Stimulated activated CD8-positive, alpha-beta memory T cell treated with anti-CD3 and anti-CD28 coated beads, Interleukin-15, amount 100 ng/mL, for 48 hours (primary cell): Measurements from ENCODE around the gene PRELID3B.
"Not testable (repeated sequence)": the region's sequence is repeated elsewhere in the genome, so short reads cannot be mapped to it uniquely, and the experiment has no call there.

Experiments
- DNase-seq, 2 donors: peaks; one replicate each; pipeline ENCODE4 v3.0.0-alpha.2; 2020; ENCODE audit warnings: low read depth in 2 of 2

The PRELID3B gene

DNA sequence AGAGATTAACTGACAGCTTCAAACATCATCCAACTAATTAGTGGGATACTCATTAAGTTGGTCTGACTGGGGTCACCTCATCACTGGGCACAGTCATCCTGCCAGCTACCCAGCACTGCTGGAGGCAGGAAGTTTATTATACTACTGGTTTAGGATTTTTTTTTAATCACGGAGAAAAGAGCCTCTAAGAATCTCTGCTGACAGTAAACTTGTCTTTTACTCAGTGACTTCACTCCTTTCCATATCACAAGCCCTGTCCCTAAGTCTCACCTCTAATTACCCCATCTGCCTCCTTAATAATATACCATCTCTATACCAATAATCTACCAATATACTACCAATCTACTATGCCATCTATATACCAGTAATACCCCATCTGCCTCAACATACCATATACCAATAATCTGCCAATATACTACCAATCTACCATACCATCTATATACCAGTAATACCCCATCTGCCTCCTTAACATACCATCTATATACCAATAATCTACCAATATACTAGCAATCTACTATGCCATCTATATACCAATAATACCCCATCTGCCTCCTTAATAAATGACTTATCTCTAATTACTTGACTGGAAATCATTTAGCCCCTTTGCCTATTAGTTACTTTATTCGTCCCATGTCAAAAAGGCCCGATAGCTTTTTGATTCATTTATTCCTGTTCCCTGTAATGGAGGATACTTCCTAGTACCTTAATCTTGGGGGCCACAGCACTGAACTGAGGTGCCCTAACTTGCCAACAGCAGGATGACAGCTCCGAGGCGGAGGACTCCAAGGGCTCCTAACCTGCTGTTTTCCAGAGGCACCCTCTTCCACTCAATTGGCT is 15.5 kb downstream of the PRELID3B start:
- no peak for DNase-seq

DNA sequence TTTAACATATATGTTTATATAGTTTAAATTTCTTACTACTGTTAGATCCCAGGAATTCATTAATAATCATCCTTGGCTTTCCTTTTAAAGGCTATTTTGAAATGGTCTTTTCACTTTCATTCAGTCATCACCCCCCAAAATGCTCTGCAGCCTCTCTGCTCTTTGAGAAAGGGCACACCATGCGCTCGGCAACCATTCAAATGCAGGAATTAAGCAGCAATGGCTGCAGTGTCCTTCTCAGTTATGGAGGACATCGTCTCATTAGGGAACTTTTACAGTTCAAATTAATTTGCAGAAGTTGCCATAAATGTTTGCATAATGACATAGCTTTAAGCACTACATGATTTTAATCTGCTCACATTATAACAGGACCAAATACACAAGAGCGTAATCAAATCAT is 17.1 kb downstream of the PRELID3B start:
- no peak for DNase-seq

DNA sequence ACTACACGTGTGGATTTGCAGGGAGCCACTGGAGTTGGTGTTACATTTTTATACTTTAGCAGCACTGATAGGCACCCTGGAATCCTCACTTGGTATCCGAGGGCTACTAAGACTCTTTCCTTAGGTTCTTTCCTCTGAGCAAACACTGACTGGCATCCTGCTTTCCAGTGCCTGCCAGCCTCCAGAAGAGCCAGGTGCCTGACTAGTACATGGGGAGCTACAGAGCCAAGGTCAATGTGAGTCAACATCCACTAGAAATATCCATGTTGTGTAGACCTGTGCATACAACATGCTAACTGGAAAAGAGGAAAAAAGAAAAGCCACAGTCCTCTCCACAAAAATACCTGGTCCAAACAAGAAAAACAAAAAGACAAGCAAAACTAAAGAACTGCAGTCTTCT is 17.5 kb downstream of the PRELID3B start:
- no peak for DNase-seq

DNA sequence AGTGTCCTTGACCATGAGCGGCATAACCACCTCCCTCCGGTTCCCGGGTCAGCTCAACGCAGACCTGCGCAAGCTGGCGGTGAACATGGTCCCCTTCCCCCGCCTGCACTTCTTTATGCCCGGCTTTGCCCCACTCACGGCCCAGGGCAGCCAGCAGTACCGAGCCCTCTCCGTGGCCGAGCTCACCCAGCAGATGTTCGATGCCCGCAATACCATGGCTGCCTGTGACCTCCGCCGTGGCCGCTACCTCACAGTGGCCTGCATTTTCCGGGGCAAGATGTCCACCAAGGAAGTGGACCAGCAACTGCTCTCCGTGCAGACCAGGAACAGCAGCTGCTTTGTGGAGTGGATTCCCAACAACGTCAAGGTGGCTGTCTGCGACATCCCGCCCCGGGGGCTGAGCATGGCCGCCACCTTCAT is 18.5 kb downstream of the PRELID3B start:
- no peak for DNase-seq

DNA sequence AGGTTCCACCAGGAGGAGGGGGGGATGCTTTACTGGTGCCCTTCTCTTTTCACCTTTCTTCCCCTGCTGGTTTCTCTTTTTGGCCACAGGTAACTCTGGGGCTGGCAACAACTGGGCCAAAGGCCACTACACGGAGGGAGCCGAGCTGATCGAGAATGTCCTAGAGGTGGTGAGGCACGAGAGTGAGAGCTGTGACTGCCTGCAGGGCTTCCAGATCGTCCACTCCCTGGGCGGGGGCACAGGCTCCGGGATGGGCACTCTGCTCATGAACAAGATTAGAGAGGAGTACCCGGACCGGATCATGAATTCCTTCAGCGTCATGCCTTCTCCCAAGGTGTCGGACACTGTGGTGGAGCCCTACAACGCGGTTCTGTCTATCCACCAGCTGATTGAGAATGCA is 19.0 kb downstream of the PRELID3B start:
- DNase-seq: no peak

DNA sequence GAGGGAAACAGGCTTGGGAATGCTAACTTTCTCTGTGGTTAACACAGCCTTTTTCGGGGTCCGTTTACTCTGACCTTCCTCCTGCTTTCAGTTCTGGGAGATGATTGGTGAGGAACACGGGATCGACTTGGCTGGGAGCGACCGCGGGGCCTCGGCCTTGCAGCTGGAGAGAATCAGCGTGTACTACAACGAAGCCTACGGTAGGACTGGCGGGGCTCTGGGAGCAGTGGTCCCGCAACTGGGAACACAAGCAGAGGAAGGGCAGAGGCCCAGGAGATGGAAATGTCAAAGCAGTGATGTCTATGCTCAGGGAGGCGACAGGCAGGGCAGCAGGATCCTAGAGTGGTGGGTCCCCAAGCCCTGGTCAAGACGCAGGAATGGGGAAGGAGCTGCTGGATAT is 19.8 kb downstream of the PRELID3B start:
- DNase-seq: no peak

DNA sequence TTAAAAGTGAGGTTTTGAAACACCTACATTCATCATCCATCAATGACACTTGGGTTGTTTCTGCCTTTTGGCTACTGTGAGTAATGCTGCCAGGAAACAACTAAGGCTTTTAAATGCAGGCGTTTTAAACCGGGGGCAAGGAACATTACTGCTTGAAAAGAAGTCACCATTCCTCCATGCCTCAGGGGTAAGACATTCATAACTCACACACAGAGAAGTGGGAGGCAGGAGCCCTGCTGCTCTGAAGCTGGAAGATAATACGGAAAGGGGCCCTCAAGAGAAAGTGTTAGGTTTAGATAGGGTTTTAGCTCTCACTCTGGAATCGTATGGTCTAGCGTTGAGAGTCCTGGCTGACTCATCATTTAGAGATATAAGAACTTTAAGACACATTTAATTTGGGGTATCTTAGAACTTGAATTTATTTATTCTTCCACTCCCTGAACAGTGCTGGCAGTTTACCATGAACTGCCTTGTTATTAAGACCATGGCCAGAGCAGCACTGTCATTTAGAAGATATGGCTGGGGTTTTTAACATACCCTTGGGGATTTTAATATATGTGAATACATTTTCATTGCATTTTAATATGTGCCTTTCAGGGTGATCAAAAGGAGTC is 21.5 kb downstream of the PRELID3B start:
- no peak for DNase-seq

DNA sequence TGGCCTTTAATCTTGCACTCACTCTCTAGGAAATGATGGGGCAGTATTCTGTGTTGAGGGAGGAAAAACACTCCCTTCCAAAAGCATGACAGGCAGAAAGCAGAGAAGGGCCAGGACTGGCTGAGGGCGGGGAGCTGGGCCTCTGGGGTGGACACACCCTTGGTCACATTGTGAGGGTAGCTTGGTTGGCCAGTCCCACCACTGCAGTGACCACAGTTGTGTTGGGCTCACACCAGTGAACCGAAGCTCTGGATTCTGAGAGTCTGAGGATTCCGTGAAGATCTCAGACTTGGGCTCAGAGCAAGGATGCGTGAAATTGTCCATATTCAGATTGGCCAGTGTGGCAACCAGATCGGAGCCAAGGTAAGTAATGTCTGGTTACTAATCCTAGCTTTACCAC is 23.4 kb downstream of the PRELID3B start, which contains the start of gene TUBB1:
TSS of gene TUBB1 (plus strand) at position 213 of the 400 bp plus-strand sequence. CDS start at position 307, 94 bp downstream.
- DNase-seq: no peak

DNA sequence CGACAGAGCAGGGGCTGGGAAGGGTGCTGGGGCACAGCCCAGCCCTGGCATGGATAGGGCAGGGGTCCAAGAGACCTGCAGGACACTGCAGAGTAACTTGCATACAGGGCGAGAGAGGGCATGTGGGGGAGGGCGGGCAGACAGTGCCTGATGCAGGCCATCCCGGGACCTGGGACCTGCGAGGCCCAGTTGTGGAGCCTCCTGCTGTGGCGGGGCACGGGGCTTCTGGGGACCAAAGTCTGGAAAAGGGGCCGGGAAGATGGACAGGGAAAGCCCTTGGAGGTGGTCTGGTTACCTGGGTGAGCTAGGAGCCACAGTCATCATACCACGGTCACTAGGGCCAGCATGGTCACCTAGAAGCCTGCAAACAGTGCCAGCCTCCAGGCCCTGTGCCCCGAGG is 23.8 kb downstream of the PRELID3B start:
- DNase-seq: no peak

DNA sequence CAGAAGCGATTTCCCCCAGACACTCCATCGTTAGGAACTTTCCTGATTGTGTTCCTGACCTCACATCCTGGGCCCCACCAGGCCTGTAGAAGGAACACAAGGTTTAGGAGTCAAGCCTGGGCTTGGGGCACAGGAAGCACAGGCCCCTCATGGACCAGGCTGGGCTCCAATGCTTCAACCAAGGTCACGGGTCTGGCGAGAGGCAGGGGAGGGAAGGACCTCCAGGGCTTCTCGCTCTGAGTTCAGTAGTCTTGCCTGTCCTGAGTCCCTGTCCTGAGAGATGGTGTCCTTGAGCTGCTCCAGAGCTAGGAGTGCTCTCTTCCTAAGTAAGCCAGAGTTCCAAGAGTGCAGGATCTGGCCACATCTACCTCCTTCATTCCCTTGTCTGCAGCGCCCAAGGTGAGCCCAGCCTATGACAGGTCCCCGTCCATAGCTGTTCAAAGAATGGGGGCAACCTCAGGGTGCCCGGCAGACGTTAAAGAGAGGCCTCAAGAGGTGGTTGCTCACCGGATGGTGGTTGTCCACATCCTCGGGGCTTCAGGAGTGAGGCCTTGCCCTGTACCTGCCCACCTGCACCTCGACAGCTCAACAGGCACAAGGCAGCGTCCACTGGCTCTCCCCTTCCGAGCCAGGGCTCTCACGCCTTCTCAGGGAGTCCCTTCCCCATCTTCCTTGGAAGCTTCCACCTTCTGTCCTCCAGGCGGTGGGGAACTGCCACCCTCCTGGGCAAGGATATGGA is 24.9 kb downstream of the PRELID3B start:
- DNase-seq: no peak

DNA sequence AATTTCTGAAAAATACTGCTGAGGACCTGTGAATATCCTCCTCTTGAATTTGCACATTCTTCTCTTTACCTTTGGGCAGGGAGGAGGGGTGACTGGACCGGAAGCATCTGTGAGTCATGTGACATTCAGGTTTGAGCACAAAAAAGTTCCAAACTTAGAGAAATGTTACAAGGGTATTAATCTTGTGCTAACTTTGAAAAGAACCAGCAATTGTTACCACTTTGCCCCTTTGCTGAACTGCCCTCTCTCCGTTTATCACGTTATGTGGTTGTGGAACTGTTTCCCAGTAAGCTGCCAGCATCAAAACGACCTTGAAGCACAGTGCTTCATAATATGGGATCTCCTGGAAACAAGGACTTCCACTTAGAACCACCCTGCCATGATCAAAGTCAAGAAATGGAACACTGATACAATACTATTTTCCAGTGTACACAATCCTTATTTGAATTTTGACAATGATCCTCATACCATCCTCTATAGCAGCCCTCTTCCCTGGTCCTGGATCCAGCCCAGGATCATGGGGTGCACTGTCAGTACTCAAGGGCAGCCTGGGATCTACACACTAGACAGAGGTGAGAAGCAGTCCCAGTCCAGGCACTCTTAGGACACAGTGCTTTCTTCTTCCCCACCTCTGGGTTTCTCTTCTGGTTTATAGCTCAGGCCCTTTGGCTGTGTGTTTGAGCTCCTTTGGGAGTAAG is 25.6 kb downstream of the PRELID3B start:
- no peak for DNase-seq

DNA sequence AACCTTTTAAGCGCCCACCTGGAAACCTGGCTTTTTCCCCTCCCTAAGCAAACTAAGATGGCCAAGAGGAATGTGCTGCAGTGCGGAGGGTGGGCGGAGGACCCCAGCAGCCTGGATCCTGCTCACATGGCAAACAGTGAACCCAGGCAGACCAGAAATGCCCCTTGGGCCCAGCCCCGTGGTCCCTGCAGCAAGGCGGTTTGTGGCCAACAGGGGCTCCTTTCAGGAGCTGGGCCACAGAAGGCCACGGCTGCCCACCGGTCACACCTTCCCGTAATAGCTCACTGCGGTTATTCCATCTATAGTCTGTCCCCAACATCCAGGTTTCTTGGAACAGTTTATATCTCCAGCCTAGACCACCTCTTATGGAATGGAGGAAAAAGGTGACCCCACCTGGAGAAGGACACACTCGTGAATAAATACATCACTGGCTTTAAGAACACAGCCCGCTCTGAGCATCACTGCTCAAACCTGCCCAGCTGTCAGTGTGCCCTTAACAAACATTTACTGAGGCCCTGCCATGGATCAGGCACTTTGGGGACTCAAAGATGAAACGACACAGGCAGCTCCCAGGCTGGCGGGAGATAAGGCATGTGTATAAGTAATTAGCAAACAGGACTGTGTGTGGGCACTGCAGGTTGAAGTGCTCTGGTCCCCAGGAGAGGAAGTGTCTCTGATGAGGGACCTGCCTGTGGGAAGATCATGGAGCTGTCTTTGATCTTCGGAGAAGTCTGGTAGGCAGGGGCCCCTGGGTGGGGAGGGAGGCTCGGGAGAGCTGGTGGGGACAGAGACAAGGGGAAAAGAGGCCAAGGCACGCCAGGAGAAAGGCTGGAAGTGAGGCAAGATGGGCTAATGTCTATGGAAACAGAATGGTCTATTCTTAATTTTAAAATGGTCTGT is 26.5 kb downstream of the PRELID3B start:
- DNase-seq: no peak

DNA sequence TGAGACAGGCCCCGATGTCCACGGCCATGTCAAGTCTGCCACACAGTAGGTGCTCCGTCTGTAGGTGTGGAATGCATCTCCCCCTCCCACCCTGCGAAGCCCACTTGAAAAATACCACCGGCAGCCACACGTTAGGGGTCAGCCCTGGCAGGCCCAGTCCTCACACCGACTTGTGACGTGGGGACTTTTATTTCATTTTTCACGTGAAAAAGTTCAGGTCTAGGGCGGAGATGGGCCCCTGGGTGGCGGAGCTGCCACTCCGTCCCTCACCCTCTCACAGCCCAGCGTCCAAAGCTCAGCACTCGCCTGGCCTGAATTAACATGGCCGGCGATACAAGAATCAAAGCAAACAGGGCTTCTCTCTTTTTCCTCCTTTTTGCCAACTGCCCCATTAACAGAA is 27.2 kb downstream of the PRELID3B start:
- no peak for DNase-seq

DNA sequence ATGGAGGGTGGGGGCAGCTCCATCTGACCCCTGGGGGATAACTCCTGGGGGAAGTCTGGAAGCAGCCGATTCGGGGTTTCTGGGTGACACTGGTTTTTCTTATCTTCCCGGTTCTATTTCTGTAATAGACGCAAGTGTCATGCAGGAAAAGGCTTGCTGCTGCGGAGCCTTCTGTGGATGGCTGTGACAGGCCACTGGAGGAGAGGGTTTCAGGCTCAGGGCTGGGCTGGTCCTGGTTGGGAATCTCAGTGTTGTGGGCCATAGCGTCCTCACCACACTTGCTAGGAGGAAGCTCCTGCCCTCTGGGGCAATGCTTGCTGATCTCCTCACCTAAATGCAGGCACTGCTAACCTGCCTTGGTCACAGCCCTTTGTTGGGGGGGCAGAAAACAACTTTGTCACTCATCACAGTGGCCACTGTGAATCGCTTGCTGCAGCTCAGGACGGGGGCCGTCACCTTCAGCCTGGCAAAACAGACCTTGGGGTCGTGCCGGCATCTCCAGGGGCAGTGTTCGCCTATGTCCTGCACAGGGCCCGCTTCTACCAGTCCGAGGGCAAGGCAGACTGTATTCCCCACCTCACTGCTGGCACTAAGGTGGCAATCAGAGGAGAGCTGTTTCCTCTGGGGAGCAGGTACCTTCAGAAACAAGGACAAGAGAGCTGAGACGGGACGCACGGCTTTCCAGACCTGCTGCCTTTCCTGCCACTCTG is 27.8 kb downstream of the PRELID3B start:
- no peak for DNase-seq

DNA sequence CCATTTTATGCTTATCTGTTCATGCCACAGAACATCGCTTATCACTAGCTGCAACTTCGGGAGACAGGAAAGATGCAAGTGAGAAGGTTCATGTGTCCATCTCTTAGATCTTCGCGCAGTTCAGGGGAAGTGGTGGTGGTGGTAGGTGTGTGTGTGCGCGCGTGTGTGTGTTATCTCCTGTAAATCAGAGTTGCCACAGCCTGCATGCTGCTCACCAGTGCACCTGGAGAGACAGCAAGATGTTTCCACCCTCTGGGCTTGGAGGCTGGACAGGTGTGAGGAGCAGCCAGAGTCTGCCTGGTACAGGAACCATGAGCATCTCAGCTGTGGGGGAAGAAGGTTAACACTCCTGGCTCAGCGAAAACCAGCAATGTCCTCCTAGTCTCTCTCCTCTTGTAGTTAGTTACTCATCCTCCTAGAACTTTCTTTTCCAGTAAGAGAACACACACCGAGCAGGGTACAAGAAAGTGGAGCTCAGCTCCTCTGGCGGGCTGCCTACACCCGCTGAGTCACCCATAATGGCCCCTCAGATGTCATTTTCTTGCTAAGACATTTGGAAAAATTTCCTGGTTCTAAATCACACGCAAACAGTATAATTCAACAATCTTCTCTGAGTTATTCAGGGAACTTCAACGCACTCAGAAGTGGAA is 28.5 kb downstream of the PRELID3B start:
- DNase-seq: no peak

DNA sequence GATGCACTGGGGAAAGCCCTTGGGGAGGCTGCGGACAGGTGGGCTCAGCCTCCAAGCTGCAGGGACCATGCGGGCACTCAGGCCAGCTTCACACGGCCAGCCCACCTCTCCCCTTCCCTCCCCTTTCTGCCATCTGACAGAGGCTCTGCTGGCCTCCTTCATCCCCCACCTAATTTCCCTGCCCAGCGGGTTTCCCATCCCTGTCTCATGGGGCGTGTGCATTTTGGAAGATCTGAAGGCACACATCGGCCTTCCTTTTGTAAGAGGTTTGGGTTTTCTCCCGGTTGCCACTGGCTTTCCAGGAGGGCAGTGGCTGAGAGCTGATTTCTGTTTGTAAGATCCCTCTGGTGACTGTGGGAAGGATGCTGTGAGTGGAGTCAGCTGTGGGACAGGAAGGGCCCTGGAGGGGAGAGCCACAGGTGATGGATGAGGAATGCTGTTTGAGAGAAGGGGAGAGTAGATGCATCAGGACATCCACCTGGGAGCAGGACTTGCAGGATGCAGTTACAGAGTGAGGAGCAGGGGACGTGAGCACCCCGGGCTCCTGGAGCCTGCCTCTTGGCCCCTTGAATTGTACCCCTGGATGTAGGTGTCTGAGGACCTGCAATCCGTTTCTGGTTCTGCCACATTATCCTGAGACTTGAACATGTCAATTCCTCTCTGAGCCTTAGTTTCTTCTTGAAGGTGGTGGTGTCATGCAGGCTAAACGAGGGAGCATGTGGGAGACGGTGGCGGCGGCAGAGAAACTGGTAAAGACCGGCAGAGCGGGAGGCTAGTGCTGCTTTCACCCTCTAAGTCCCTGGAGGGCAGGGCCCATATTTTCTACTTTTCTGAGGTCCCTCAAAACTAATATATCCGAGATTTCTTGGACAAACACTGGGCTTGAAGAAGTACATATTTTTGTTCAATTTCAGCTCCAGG is 29.3 kb downstream of the PRELID3B start:
- no peak for DNase-seq

DNA sequence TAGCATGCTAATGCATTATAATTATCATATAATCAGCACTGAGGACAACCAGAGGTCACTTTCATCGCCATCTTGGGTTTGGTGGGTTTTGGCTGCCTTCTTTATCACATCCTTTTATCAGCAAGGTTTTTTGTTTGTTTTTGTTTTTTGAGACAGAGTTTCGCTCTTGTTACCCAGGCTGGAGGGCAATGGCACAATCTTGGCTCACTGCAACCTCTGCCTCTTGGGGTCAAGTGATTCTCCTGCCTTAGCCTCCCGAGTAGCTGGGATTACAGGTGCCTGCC is 30.8 kb downstream of the PRELID3B start:
- DNase-seq: not testable (repeated sequence)

DNA sequence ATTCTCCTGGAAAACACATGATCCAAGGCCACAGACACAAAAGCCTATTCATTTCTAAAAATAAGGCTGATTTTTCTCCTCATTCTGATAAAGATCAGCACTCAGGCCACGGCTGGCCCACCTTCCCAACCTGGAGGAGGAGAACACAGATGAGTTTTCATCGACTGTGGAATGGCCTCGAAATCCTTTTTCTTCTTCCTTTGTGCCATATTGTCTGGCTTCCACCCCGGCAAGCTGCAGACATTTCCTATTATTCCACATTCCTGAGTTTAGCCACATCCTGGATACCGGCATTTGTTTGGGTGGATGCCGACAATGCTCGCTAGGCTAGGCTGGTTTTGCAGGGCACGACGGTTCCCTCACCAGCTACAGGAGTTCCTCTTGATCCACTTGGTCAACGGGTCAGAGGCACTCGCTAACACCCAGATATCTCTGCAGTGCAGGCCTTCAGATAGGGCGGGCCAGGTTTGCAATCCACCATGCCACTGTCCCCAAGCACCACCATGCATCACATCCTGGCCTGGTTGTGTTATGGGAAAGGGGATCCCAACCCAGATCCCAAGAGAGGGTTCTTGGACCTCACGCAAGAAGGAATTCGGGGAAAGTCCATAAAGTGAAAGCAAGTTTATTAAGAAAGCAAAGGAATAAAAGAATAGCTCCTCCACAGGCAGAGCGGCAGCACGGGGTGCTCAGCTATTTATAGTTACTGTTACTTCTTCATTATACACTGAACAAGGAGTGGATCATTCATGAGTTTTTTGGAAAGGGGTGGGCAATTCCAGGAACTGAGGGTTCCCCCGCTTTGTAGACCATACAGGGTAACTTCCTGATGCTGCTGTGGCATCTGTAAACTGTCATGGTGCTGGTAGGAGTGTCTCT is 31.4 kb downstream of the PRELID3B start:
- DNase-seq: no peak
